Adrenal gland (tissue), 5 donors: ENCODE measurements around the gene KIAA1755.

Source experiments
- POLR2A ChIP-seq, 2 donors: fragments of 450-650 bp; IDR thresholded peaks; one replicate each; pipeline ENCODE4 v1.6.1; 2017; ENCODE audit warnings: antibody characterized with exemption in 2 of 2, mild to moderate bottlenecking in 2 of 2, moderate library complexity in 1 of 2
- TF ChIP-seq, protein P1 (sequence below), 6 experiments: fragments of 450-650 bp in 4 of 6; fragments of 200-600 bp in 2 of 6; sonication (generic) in 1 of 6; IDR thresholded peaks; 1 replicate in 5 of 6; 2 replicates in 1 of 6; pipeline versions ENCODE4 v1.5.1 to v1.8.0; 2016 to 2021; ENCODE audit warnings: antibody characterized with exemption in 6 of 6, mild to moderate bottlenecking in 2 of 6, moderate library complexity in 1 of 6
- donor health status: DM: no; HTN: no; CAD: no.

DNA sequence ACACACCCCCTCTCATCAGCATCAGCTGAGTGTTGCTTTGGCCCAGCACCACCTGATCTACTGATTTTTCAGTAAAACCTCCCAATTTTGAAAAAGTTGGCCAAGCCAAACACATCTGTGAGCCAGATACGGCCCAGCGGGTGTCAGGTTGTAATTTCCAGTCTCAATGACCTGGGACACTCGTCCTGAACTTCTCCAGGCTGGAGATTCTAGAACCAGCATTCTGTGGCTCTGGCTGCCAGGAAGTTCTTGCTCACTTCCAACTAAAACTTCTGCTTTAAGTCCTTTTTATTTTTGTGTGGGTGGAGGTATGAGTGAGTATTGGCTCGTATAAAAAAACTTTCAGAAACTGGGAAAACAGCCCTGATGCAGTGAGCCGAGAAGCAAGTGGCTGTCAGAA lies 5.1 kb downstream of the KIAA1755 start:
- no peak for TF ChIP-seq POLR2A (IDR thresholded peaks at IDR 0.05)
- TF ChIP-seq, protein P1, sequence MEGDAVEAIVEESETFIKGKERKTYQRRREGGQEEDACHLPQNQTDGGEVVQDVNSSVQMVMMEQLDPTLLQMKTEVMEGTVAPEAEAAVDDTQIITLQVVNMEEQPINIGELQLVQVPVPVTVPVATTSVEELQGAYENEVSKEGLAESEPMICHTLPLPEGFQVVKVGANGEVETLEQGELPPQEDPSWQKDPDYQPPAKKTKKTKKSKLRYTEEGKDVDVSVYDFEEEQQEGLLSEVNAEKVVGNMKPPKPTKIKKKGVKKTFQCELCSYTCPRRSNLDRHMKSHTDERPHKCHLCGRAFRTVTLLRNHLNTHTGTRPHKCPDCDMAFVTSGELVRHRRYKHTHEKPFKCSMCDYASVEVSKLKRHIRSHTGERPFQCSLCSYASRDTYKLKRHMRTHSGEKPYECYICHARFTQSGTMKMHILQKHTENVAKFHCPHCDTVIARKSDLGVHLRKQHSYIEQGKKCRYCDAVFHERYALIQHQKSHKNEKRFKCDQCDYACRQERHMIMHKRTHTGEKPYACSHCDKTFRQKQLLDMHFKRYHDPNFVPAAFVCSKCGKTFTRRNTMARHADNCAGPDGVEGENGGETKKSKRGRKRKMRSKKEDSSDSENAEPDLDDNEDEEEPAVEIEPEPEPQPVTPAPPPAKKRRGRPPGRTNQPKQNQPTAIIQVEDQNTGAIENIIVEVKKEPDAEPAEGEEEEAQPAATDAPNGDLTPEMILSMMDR (IDR thresholded peaks at IDR 0.05): no peak
